Measurements from ENCODE around the gene EHD4. TPM values are rescaled to one million over a fixed set of nuclear protein-coding genes. Genes with fewer than 3 reads are reported as not detected.

EHD4 gene
- total and polyA plus RNA-seq, 12 donors = 23.4 to 62.7 (median 43.2) TPM

DNA sequence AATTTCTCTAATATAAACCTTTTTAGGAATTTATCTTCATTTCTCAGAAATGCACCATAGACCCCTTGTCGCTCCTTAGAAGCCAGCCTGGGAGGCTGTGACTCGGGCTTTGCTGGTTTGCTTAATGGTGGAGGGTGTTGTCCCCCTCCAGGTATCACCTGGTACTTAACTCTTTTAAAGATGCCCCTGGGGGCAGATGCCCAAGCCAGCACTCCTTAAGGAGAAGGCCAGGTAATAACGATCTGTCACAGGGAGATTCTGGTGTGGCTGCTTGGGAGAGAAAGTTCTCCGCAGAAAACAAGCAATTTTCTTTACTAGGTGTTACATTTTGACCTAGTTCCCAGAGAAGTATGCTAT is 22.3 kb downstream of the EHD4 start:
- peaks cover 0 to 65% (median 7%) of the 10 kb centered on the region in 9 donors for H3K36me3 ChIP-seq
- peaks cover 32 to 98% (median 75%) of the 10 kb centered on the region in 9 donors for H3K4me1 ChIP-seq
- H3K4me3 ChIP-seq = no peak overlapping the region
- H3K27ac ChIP-seq = peak overlapping the region; percentile 16 to 83 (median 70)
- ATAC-seq (no peak), DNase-seq (no peak)
- no peaks in the 10 kb centered on the region for H3K27me3 ChIP-seq
- intact Hi-C loops (cut with DNase I) = loop anchor here in 1 of 10 donors (10.0 kb wide), 1 partner anchor 45 kb away; no protein-coding TSS in a partner anchor
- TF ChIP-seq, protein P1, sequence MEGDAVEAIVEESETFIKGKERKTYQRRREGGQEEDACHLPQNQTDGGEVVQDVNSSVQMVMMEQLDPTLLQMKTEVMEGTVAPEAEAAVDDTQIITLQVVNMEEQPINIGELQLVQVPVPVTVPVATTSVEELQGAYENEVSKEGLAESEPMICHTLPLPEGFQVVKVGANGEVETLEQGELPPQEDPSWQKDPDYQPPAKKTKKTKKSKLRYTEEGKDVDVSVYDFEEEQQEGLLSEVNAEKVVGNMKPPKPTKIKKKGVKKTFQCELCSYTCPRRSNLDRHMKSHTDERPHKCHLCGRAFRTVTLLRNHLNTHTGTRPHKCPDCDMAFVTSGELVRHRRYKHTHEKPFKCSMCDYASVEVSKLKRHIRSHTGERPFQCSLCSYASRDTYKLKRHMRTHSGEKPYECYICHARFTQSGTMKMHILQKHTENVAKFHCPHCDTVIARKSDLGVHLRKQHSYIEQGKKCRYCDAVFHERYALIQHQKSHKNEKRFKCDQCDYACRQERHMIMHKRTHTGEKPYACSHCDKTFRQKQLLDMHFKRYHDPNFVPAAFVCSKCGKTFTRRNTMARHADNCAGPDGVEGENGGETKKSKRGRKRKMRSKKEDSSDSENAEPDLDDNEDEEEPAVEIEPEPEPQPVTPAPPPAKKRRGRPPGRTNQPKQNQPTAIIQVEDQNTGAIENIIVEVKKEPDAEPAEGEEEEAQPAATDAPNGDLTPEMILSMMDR (IDR thresholded peaks at IDR 0.05) = no peak
- no peaks in the 10 kb centered on the region for H3K9me3 ChIP-seq
- 65 to 73% methylated on average over 4 of the region's 4 CpGs for WGBS, 2 donors

DNA sequence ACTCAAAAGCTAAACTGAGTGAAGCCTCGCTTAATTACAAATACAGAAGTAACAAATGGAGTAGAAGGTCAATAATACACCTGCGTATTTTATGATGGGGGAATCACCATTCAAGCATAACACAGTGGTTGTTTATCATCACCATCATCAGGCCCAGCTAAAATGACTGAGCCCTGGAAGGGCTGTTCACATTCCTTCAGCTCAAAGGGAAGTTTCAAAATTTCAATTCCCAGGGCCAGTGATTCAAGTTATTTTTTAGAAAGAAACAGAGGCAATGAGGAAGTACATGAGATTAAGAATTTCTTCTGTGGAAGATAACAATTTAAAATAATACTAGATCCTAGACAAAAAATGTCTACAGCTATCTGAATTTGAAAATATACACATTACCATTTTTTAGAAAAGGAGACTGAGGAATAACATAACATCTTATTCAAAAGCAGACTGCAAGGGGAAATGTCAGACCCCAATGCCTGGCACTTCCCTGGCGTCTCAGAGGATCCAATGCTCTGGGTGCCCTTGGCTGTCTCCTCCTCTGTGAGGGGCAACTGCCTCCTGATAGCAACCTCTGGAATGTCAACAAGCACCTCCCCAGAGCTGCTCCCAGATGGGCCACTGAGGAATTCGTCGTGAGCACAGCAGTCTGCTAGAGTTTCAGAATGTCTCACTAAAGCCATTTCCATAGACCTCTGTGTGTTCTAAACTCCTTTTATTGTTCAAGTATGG is 22.8 kb downstream of the EHD4 start:
- WGBS, 2 donors = 56 to 69% methylated on average over 5 of the region's 5 CpGs
- TF ChIP-seq, protein P1 (IDR thresholded peaks at IDR 0.05) = no peak
- no peak overlapping the region for H3K4me3 ChIP-seq

DNA sequence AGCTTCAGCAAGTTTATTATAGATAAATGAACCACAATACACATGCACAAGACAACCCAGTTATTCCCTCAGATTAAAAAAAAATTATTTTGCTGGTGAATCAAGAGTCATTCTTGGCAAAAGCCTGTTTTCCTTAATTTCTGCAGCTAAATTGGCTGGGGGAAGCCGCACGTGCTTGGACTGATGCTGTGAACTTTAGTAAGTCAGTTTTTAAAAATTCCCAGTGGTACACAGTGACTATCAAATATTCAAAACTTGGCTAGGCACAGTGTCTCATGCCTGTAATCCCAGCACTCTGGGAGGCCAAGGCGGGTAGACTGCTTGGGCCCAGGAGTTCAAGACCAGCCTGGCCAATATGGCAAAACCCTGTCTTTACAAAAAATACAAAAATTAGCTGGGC is 23.9 kb downstream of the EHD4 start:
- no peaks in the 10 kb centered on the region for H3K27me3 ChIP-seq
- DNase-seq (no peak), ATAC-seq (no peak)
- no peak overlapping the region for H3K4me3 ChIP-seq
- no peaks in the 10 kb centered on the region for H3K9me3 ChIP-seq
- 74 to 75% methylated on average over 3 of the region's 3 CpGs for WGBS, 2 donors
- TF ChIP-seq, protein P1 (IDR thresholded peaks at IDR 0.05) = no peak
- peaks cover 45 to 98% (median 91%) of the 10 kb centered on the region in 9 donors for H3K4me1 ChIP-seq
- intact Hi-C loops (cut with DNase I) = no loop called here
- peaks cover 0 to 66% (median 6%) of the 10 kb centered on the region in 9 donors for H3K36me3 ChIP-seq
- peak overlapping the region in 8 of 10 donors; percentile 59 to 83 (median 76) for H3K27ac ChIP-seq

More for the DNA sequence above, 22.8 kb downstream of the EHD4 start:
- H3K27me3 ChIP-seq = no peaks in the 10 kb centered on the region
- intact Hi-C loops (cut with DNase I) = loop anchor here in 1 of 10 donors (10.0 kb wide), 1 partner anchor 45 kb away; no protein-coding TSS in a partner anchor
- no peak for ATAC-seq
- peaks cover 0 to 65% (median 7%) of the 10 kb centered on the region in 9 donors for H3K36me3 ChIP-seq
- no peak for DNase-seq
- no peaks in the 10 kb centered on the region for H3K9me3 ChIP-seq
- H3K4me1 ChIP-seq = peaks cover 37 to 98% (median 81%) of the 10 kb centered on the region in 9 donors
- H3K27ac ChIP-seq = peak overlapping the region; percentile 16 to 83 (median 70)

DNA sequence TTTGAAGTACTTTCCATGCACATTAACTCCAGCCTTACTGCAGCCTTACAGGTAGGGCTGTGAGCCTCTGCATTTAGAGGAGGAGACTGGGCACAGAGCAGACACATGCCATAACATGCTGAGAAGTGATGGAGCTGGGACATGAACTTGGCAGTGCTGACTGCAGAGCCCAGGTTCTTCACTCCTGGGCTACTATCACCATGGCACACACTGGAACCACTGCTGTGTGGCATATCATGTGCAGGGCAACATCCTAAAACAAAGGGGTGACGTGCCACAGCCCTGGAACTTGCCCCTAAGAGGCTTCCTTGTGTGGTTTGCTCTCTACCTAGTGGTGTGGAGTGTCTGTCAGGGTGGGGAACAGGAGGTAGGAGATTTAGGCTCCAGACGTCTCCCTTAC is 25.4 kb downstream of the EHD4 start:
- Histone ChIP-seq H3K27me3 (no peaks in the 10 kb centered on the region), H3K4me3 (no peak overlapping the region), H3K27ac (peak overlapping the region in 9 of 10 donors; percentile 36 to 83 (median 75)), H3K9me3 (no peaks in the 10 kb centered on the region), H3K36me3 (peaks cover 0 to 66% (median 6%) of the 10 kb centered on the region in 9 donors), H3K4me1 (peaks cover 46 to 100% (median 95%) of the 10 kb centered on the region in 9 donors)
- peak in 1 of 2 donors; percentile 65 for DNase-seq
- peak; percentile 46 to 90 (median 73) for ATAC-seq
- TF ChIP-seq, protein P1 (IDR thresholded peaks at IDR 0.05) = no peak
- WGBS, 2 donors = 53 to 65% methylated on average over 2 of the region's 2 CpGs
- intact Hi-C loops (cut with DNase I) = no loop called here
